Panc1 (cell line): Measurements from ENCODE around the gene C1QTNF12. TPM values are rescaled to one million over a fixed set of nuclear protein-coding genes. Genes with fewer than 3 reads are reported as not detected.
A peak's percentile ranks its signal among the peaks of the same experiment; 100 is the strongest.

Experiments
- ATAC-seq: fragments of 200-7000 bp; cut with Tn5 transposase; 2 replicates; pipeline ENCODE4 v1.9.1; 2020; ENCODE audit warnings: mild to moderate bottlenecking, moderate library complexity
- BruUV-seq: library from RNA; stranded (reverse); fragments of 400-500 nt; replicated peaks from 2 replicates; lab custom pipeline; 2021; lab: Mats Ljungman, UMichigan
- CTCF ChIA-PET: fragments of 300-600 bp; sonication (Branson Sonifier 250); formaldehyde crosslinking; loops from one replicate; lab custom pipeline; 2022; ENCODE audit warnings: antibody characterized with exemption; lab: Charles Lee
- POLR2A ChIA-PET: fragments of 300-600 bp; sonication (Branson Sonifier 250); formaldehyde crosslinking; loops from one replicate; lab custom pipeline; 2022; ENCODE audit warnings: antibody characterized with exemption; lab: Charles Lee
- DNase-seq: peaks from one replicate; pipeline ENCODE4 v3.0.0-alpha.2; 2010; ENCODE audit warnings: low read depth, low spot score
- H3K27ac ChIP-seq: 2 replicates; pipeline ENCODE4 v1.5.1; 2011; ENCODE audit warnings: mild to moderate bottlenecking, low read length, inconsistent platforms
- H3K27me3 ChIP-seq: fragments of 200-500 bp; sonication (Bioruptor generic); 2 replicates; pipeline ENCODE4 v1.6.0; 2014; ENCODE audit warnings: low read length, inconsistent platforms; ENCODE audit not compliant: control insufficient read depth, insufficient read depth
- H3K36me3 ChIP-seq: fragments of 200-500 bp; sonication (Bioruptor generic); 2 replicates; pipeline ENCODE4 v1.5.1; 2014; ENCODE audit warnings: inconsistent platforms, mild to moderate bottlenecking, low read length, moderate library complexity; ENCODE audit not compliant: control insufficient read depth, insufficient read depth
- H3K4me1 ChIP-seq: 2 replicates; pipeline ENCODE4 v1.5.1; 2011; ENCODE audit warnings: inconsistent platforms, mild to moderate bottlenecking, low read length, moderate library complexity; ENCODE audit not compliant: control insufficient read depth, insufficient read depth
- H3K4me3 ChIP-seq, 2 experiments: 2 replicates each; pipeline ENCODE4 v1.5.1; 2011 to 2012; ENCODE audit warnings: low read depth in 2 of 2, low read length in 2 of 2, mild to moderate bottlenecking in 2 of 2, inconsistent platforms in 1 of 2, moderate library complexity in 1 of 2
- H3K9me3 ChIP-seq: fragments of 200-500 bp; sonication (Bioruptor generic); 2 replicates; pipeline ENCODE4 v1.5.1; 2014; ENCODE audit warnings: low read depth, mild to moderate bottlenecking, inconsistent platforms, low read length, moderate library complexity; ENCODE audit not compliant: control insufficient read depth, insufficient read depth
- CTCF ChIP-seq: fragments of 450-650 bp; IDR thresholded peaks from 2 replicates; pipeline ENCODE4 v1.5.1; 2017; ENCODE audit warnings: mild to moderate bottlenecking
- POLR2AphosphoS5 ChIP-seq: IDR thresholded peaks from 2 replicates; pipeline ENCODE4 v1.6.1; 2012; ENCODE audit warnings: mild to moderate bottlenecking, low read depth, low read length, moderate library complexity
- REST ChIP-seq, 2 experiments: IDR thresholded peaks; 2 replicates each; pipeline ENCODE4 v1.6.1; 2011 to 2012; ENCODE audit warnings: low read depth in 2 of 2, control low read depth in 1 of 2, low read length in 1 of 2, mild to moderate bottlenecking in 1 of 2, moderate library complexity in 1 of 2; ENCODE audit not compliant: insufficient read depth in 1 of 2
- SIN3A ChIP-seq: IDR thresholded peaks from 2 replicates; pipeline ENCODE4 v1.6.1; 2012; ENCODE audit warnings: low read depth, mild to moderate bottlenecking, low read length, moderate library complexity, borderline replicate concordance; ENCODE audit not compliant: insufficient read depth
- TCF7L2 ChIP-seq: IDR thresholded peaks from 2 replicates; pipeline ENCODE4 v1.6.1; 2011; ENCODE audit warnings: mild to moderate bottlenecking, low read depth, low read length, inconsistent platforms
- in situ Hi-C: cut with HindIII; loops from 2 replicates; pipeline ENCODE4 v1.10.0; 2016; ENCODE audit warnings: low sequenced_read_pairs, low pct_unique_long_range_greater_than_20kb
- intact Hi-C: fragments of 100-400 bp; cut with micrococcal nuclease; formaldehyde crosslinking; loops from one replicate; pipeline ENCODE4 v1.10.0; 2022; ENCODE audit not compliant: unreplicated experiment
- total RNA-seq: library from RNA; stranded (reverse); gene quantifications from one replicate; pipeline ENCODE4 v1.2.1, GENCODE V29; 2021; ENCODE audit not compliant: unreplicated experiment

C1QTNF12 gene
- total RNA-seq, 1 experiment from 2014 or later: 41.4 TPM

GRCh38 chr1:1198423-1199140 lies 47.9 kb downstream of the C1QTNF12 start:
- Histone ChIP-seq H3K27ac (no peak overlapping the region), H3K4me3 (no peak overlapping the region), H3K9me3 (no peaks in the 10 kb centered on the region), H3K4me1 (no peaks in the 10 kb centered on the region), H3K27me3 (no peaks in the 10 kb centered on the region), H3K36me3 (no peaks in the 10 kb centered on the region)
- ATAC-seq (peak; percentile 46; the same call in 1 of the 2 replicates), DNase-seq (no peak)
- CTCF ChIA-PET: no interaction called here
- POLR2A ChIA-PET: no interaction called here
- in situ Hi-C loops: no loop called here
- intact Hi-C loops: no loop called here
- no TSS peak for BruUV-seq
- TF ChIP-seq SIN3A (no peak), CTCF (no peak), POLR2AphosphoS5 (no peak), TCF7L2 (no peak), REST (IDR thresholded peaks at IDR 0.05; ENCODE audit: insufficient read depth in 1 of 2, low read depth in 2 of 2, low read length in 1 of 2) (no peak)

- intact Hi-C loops (no loop called here), in situ Hi-C loops (no loop called here)
- ChIA-PET CTCF (no interaction called here), POLR2A (no interaction called here)
- TF ChIP-seq REST (IDR thresholded peaks at IDR 0.05; ENCODE audit: insufficient read depth in 1 of 2, low read depth in 2 of 2, low read length in 1 of 2) (no peak), TCF7L2 (no peak), CTCF (no peak), POLR2AphosphoS5 (no peak), SIN3A (no peak)
- no peaks in the 10 kb centered on the region for H3K27me3 ChIP-seq
- no peak overlapping the region for H3K4me3 ChIP-seq
- H3K36me3 ChIP-seq: no peaks in the 10 kb centered on the region
- H3K27ac ChIP-seq: no peak overlapping the region
- H3K4me1 ChIP-seq: no peaks in the 10 kb centered on the region
- H3K9me3 ChIP-seq: no peaks in the 10 kb centered on the region
- no TSS peak for BruUV-seq
- no peak for ATAC-seq
- no peak for DNase-seq
These were observed 48.7 kb downstream of the C1QTNF12 start for GRCh38 chr1:1197551-1198422.
